ENCODE results near the gene TMEM121B. TPM values are rescaled to one million over a fixed set of nuclear protein-coding genes. Genes with fewer than 3 reads are reported as not detected.

The TMEM121B gene
- total and polyA plus RNA-seq, 5 donors from 2014 or later: 0.03 to 0.10 TPM; not detected in 3

DNA sequence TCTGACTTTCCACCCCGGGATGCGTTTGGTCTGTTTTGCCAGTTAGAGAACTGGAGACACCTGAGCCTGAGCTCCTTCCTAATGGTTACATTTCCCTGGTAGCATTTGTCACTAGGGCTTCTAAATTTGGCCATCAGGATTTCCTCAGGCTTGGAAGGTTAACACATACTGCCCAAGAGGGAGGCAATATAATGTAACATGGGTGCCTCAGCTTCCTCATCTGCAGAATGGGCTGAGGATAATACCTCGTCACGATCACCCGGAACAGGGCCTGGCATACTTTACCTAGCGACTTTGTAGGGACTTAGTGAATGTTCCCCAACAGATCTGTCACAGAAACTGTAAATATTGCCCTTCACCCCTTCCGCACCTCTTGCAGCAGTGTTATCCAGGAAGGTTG is 25.1 kb downstream of the TMEM121B start:
- Histone ChIP-seq H3K27ac (ENCODE audit: insufficient read depth, low read length, poor library complexity, severe bottlenecking) (no peak overlapping the region), H3K9me3 (ENCODE audit: control insufficient read depth in 2 of 2, low read length in 2 of 2) (no peaks in the 10 kb centered on the region), H3K36me3 (ENCODE audit: control insufficient read depth, insufficient read depth, low read length) (peaks cover 48% of the 10 kb centered on the region), H3K4me3 (ENCODE audit: low read depth, low read length) (no peak overlapping the region), H3K4me1 (ENCODE audit: control insufficient read depth, insufficient read depth, low read length, poor library complexity, severe bottlenecking) (peaks cover 45% of the 10 kb centered on the region), H3K27me3 (ENCODE audit: control insufficient read depth, insufficient read depth, low read length) (no peaks in the 10 kb centered on the region)
- H3K27me3 Mint-ChIP-seq: no peaks in the 10 kb centered on the region
- no peak for ATAC-seq (ENCODE audit: low read depth in 2 of 2)
- peaks cover 28% of the 10 kb centered on the region for H3K36me3 Mint-ChIP-seq
- H3K4me3 Mint-ChIP-seq: peak overlapping the region in 1 of 4 donors; percentile 25
- peaks cover 26 to 93% (median 62%) of the 10 kb centered on the region in 4 donors for H3K4me1 Mint-ChIP-seq
- peaks cover 0 to 1% (median 0%) of the 10 kb centered on the region in 7 donors for H3K9me3 Mint-ChIP-seq
- no peak for DNase-seq
- peak overlapping the region in 1 of 3 donors; percentile 68 for H3K27ac Mint-ChIP-seq

DNA sequence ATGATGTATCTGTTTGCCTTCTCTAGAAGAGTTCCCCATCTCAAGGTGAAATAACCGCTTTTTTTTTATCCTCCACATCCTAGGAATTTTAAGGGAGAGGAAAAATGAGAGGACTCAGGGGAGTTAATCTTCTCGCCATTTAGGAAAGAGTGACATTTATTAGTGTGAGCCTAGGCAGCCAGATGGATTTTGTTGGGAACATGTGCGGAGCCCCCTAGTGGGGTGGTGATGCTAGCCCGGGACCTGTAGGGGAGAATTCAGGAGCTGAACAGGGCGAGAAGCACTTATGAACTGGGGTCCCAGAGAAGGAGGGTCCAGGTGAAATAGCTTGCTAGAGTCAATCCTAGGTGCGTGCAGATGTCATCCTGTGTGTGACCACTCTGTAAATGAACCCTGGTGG is 25.6 kb downstream of the TMEM121B start:
- Histone ChIP-seq H3K27me3 (ENCODE audit: control insufficient read depth, insufficient read depth, low read length) (no peaks in the 10 kb centered on the region), H3K9me3 (ENCODE audit: control insufficient read depth in 2 of 2, low read length in 2 of 2) (no peaks in the 10 kb centered on the region), H3K36me3 (ENCODE audit: control insufficient read depth, insufficient read depth, low read length) (peaks cover 43% of the 10 kb centered on the region), H3K27ac (ENCODE audit: insufficient read depth, low read length, poor library complexity, severe bottlenecking) (no peak overlapping the region), H3K4me3 (ENCODE audit: low read depth, low read length) (no peak overlapping the region), H3K4me1 (ENCODE audit: control insufficient read depth, insufficient read depth, low read length, poor library complexity, severe bottlenecking) (peaks cover 51% of the 10 kb centered on the region)
- H3K27me3 Mint-ChIP-seq: no peaks in the 10 kb centered on the region
- H3K9me3 Mint-ChIP-seq: peaks cover 0 to 1% (median 0%) of the 10 kb centered on the region in 7 donors
- peak overlapping the region in 2 of 3 donors; percentile 67 to 68 for H3K27ac Mint-ChIP-seq
- peaks cover 27% of the 10 kb centered on the region for H3K36me3 Mint-ChIP-seq
- ATAC-seq (ENCODE audit: low read depth in 2 of 2) (no peak), DNase-seq (no peak)
- H3K4me3 Mint-ChIP-seq: peak overlapping the region in 1 of 4 donors; percentile 25
- H3K4me1 Mint-ChIP-seq: peaks cover 31 to 94% (median 66%) of the 10 kb centered on the region in 4 donors

DNA sequence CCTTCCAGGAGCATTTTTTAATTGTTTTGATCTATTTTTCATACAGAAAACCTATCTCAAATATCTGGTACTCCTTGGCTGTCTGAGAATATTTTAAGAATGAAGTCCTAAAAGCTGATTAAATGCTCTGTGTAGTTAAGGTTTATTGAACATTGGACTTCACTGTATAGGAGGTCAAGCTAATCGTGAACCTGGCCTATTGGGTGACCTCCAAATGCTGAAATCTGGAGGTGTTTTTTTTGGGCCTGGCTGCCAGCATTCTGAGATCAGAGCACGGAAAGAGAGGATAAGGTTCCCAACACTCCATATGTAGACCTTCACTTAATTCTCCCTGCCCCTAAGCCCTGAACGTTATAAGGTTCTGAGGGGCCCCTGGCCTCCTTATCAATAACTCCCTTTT is 28.1 kb downstream of the TMEM121B start:
- H3K36me3 Mint-ChIP-seq: peaks cover 11% of the 10 kb centered on the region
- peaks cover 27 to 91% (median 64%) of the 10 kb centered on the region in 4 donors for H3K4me1 Mint-ChIP-seq
- Histone ChIP-seq H3K9me3 (ENCODE audit: control insufficient read depth in 2 of 2, low read length in 2 of 2) (no peaks in the 10 kb centered on the region), H3K4me1 (ENCODE audit: control insufficient read depth, insufficient read depth, low read length, poor library complexity, severe bottlenecking) (peaks cover 54% of the 10 kb centered on the region), H3K4me3 (ENCODE audit: low read depth, low read length) (no peak overlapping the region), H3K27me3 (ENCODE audit: control insufficient read depth, insufficient read depth, low read length) (no peaks in the 10 kb centered on the region), H3K36me3 (ENCODE audit: control insufficient read depth, insufficient read depth, low read length) (peaks cover 18% of the 10 kb centered on the region), H3K27ac (ENCODE audit: insufficient read depth, low read length, poor library complexity, severe bottlenecking) (no peak overlapping the region)
- ATAC-seq (ENCODE audit: low read depth in 2 of 2): no peak
- DNase-seq: no peak
- peak overlapping the region in 3 of 4 donors; percentile 31 to 37 (median 32) for H3K4me3 Mint-ChIP-seq
- no peak overlapping the region for H3K27ac Mint-ChIP-seq
- H3K9me3 Mint-ChIP-seq: peaks cover 0 to 1% (median 0%) of the 10 kb centered on the region in 7 donors
- H3K27me3 Mint-ChIP-seq: no peaks in the 10 kb centered on the region

DNA sequence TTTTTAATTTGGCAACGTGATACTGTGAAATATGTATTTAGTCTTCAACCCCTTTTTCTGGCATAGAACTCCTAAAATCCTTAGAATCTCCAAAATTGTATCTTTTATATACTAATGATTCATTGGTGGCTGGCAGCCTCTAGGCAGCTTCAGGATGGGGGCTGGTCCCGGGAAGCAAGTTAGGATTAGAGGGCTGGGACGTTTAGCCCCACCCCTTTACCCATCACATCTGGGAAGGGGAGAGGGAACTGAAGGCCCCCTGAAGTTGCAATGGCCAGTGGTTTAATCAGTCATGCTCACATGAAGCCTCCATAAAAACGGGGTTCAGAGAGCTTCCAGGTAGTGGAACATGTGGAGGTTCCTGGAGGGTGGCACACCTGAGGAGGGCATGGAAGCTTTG is 29.3 kb downstream of the TMEM121B start:
- Mint-ChIP-seq H3K4me3 (peak overlapping the region in 3 of 4 donors; percentile 39 to 44 (median 43)), H3K9me3 (peaks cover 0 to 1% (median 0%) of the 10 kb centered on the region in 7 donors), H3K27me3 (peaks cover under 1% of the 10 kb centered on the region), H3K27ac (peak overlapping the region in 1 of 3 donors; percentile 32), H3K4me1 (peaks cover 27 to 91% (median 65%) of the 10 kb centered on the region in 4 donors), H3K36me3 (peaks cover 5% of the 10 kb centered on the region)
- peaks cover 7% of the 10 kb centered on the region for H3K36me3 ChIP-seq (ENCODE audit: control insufficient read depth, insufficient read depth, low read length)
- no peaks in the 10 kb centered on the region for H3K27me3 ChIP-seq (ENCODE audit: control insufficient read depth, insufficient read depth, low read length)
- no peak for ATAC-seq (ENCODE audit: low read depth in 2 of 2)
- H3K4me1 ChIP-seq (ENCODE audit: control insufficient read depth, insufficient read depth, low read length, poor library complexity, severe bottlenecking): peaks cover 54% of the 10 kb centered on the region
- H3K27ac ChIP-seq (ENCODE audit: insufficient read depth, low read length, poor library complexity, severe bottlenecking): no peak overlapping the region
- no peak overlapping the region for H3K4me3 ChIP-seq (ENCODE audit: low read depth, low read length)
- DNase-seq: no peak
- no peaks in the 10 kb centered on the region for H3K9me3 ChIP-seq (ENCODE audit: control insufficient read depth in 2 of 2, low read length in 2 of 2)

DNA sequence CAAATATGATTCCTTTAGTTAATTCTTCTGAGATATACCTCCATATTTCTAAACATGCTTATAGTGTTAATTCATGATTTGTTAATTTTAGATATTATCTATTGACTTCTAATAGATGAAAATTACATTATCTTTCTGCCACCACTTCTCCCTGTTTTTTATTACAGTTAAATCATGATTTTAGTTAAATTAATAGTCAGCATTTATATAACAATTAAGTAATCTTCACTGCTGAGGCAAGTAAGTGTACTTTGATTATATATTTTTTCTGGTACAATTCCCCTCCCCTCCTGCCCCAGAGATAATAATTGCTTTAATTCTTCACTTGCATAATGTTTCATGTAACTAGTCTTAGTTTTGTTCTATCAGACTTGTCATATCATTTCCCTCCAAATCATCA is 30.6 kb downstream of the TMEM121B start:
- H3K4me3 Mint-ChIP-seq: peak overlapping the region; percentile 16 to 65 (median 44)
- Histone ChIP-seq H3K4me3 (ENCODE audit: low read depth, low read length) (peak overlapping the region; percentile 15), H3K36me3 (ENCODE audit: control insufficient read depth, insufficient read depth, low read length) (peaks cover 5% of the 10 kb centered on the region), H3K27me3 (ENCODE audit: control insufficient read depth, insufficient read depth, low read length) (no peaks in the 10 kb centered on the region), H3K4me1 (ENCODE audit: control insufficient read depth, insufficient read depth, low read length, poor library complexity, severe bottlenecking) (peaks cover 62% of the 10 kb centered on the region), H3K9me3 (ENCODE audit: control insufficient read depth in 2 of 2, low read length in 2 of 2) (no peaks in the 10 kb centered on the region), H3K27ac (ENCODE audit: insufficient read depth, low read length, poor library complexity, severe bottlenecking) (no peak overlapping the region)
- H3K27ac Mint-ChIP-seq: peak overlapping the region in 2 of 3 donors; percentile 50 to 74
- peaks cover 0 to 2% (median 0%) of the 10 kb centered on the region in 7 donors for H3K9me3 Mint-ChIP-seq
- peaks cover 5% of the 10 kb centered on the region for H3K36me3 Mint-ChIP-seq
- peaks cover 27 to 91% (median 70%) of the 10 kb centered on the region in 4 donors for H3K4me1 Mint-ChIP-seq
- H3K27me3 Mint-ChIP-seq: peaks cover 4% of the 10 kb centered on the region
- no peak for DNase-seq
- ATAC-seq (ENCODE audit: low read depth in 2 of 2): no peak

DNA sequence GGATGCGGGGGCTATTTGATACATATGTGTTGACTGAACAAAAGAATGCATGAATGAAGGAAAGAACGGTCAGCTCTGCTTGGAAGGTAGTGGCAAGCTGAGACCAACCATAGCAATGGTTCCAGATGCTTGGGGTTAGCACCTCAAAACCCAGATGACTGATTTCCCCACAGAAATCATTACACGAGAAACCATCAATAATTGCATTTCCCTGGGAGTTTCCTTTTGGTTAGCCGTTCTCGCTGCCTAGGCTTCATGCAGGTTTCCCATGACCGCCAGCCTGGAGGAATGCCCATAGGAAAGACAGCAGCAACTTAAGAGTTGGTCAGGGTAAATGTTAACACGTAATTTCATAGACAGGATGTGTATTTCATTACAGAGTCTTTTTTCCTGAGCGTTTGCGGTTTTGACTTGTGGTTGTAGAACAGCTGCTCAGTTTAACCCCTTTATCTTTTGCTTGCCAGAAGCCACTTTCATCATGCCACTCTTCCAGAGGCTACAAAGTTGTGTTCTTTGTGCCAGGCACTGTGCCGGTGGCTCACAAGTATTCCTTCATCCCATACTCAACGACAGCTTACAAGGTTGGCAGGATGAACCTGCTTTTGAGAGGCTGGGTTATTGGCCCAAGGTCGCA is 33.5 kb downstream of the TMEM121B start:
- H3K4me3 ChIP-seq (ENCODE audit: low read depth, low read length): peak overlapping the region; percentile 82
- peak; percentile 22 to 23 for ATAC-seq (ENCODE audit: low read depth in 2 of 2)
- peaks cover 0 to 4% (median 0%) of the 10 kb centered on the region in 7 donors for H3K9me3 Mint-ChIP-seq

GRCh38 chr22:17086788-17087497 is 34.2 kb downstream of the TMEM121B start:
- H3K27ac Mint-ChIP-seq: peak overlapping the region; percentile 84 to 94 (median 93)
- peaks cover 0 to 4% (median 0%) of the 10 kb centered on the region in 7 donors for H3K9me3 Mint-ChIP-seq
- H3K27me3 Mint-ChIP-seq: peaks cover 4% of the 10 kb centered on the region
- ATAC-seq (ENCODE audit: low read depth in 2 of 2) (no peak), DNase-seq (peak in 2 of 3 donors; percentile 19 to 38)
- no peaks in the 10 kb centered on the region for H3K9me3 ChIP-seq (ENCODE audit: control insufficient read depth in 2 of 2, low read length in 2 of 2)
- H3K4me3 Mint-ChIP-seq: peak overlapping the region; percentile 90 to 99 (median 93)
- H3K4me3 ChIP-seq (ENCODE audit: low read depth, low read length): peak overlapping the region; percentile 82
- peak overlapping the region; percentile 81 for H3K27ac ChIP-seq (ENCODE audit: insufficient read depth, low read length, poor library complexity, severe bottlenecking)
- no peaks in the 10 kb centered on the region for H3K27me3 ChIP-seq (ENCODE audit: control insufficient read depth, insufficient read depth, low read length)
- H3K4me1 Mint-ChIP-seq: peaks cover 10 to 74% (median 46%) of the 10 kb centered on the region in 4 donors
- H3K36me3 Mint-ChIP-seq: peaks cover 5% of the 10 kb centered on the region
- no peaks in the 10 kb centered on the region for H3K36me3 ChIP-seq (ENCODE audit: control insufficient read depth, insufficient read depth, low read length)
- H3K4me1 ChIP-seq (ENCODE audit: control insufficient read depth, insufficient read depth, low read length, poor library complexity, severe bottlenecking): peaks cover 64% of the 10 kb centered on the region

More for the DNA sequence above, 33.5 kb downstream of the TMEM121B start:
- Mint-ChIP-seq H3K36me3 (peaks cover 5% of the 10 kb centered on the region), H3K27me3 (peaks cover 4% of the 10 kb centered on the region), H3K4me1 (peaks cover 12 to 80% (median 51%) of the 10 kb centered on the region in 4 donors), H3K4me3 (peak overlapping the region; percentile 90 to 99 (median 93)), H3K27ac (peak overlapping the region; percentile 84 to 94 (median 93))
- DNase-seq: peak; percentile 40 to 85 (median 80)
- Histone ChIP-seq H3K27ac (ENCODE audit: insufficient read depth, low read length, poor library complexity, severe bottlenecking) (peak overlapping the region; percentile 81), H3K36me3 (ENCODE audit: control insufficient read depth, insufficient read depth, low read length) (no peaks in the 10 kb centered on the region), H3K9me3 (ENCODE audit: control insufficient read depth in 2 of 2, low read length in 2 of 2) (no peaks in the 10 kb centered on the region), H3K4me1 (ENCODE audit: control insufficient read depth, insufficient read depth, low read length, poor library complexity, severe bottlenecking) (peaks cover 70% of the 10 kb centered on the region), H3K27me3 (ENCODE audit: control insufficient read depth, insufficient read depth, low read length) (no peaks in the 10 kb centered on the region)

All from CD4-positive, CD25-positive, alpha-beta regulatory T cell (primary cell).